ENCODE results near the gene FAM221A.
A peak's percentile ranks its signal among the peaks of the same experiment; 100 is the strongest.
"Not testable (repeated sequence)": the region's sequence is repeated elsewhere in the genome, so short reads cannot be mapped to it uniquely, and the experiment has no call there.

The FAM221A gene

DNA sequence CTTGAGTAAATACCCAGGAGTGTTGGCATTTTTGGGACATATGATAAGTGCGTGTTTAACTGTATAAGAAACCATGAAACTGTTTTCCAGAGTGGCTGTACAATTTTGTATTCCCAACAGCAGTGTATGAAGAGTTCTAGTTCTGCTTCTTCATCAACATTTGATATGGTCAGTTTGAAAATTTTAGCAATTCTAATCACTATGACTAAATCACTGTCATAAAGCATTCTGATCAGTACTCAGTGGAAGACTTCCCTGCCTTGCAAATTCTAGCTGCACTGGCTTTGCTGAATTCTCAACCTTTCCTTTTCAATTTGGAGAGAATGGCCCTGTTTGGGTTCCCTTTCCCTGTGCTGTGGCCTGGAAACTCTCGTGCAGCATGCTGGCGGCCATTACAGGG is 18.6 kb upstream of the FAM221A start:
- no peak for DNase-seq (ENCODE audit: low spot score)
- TF ChIP-seq, protein P1, sequence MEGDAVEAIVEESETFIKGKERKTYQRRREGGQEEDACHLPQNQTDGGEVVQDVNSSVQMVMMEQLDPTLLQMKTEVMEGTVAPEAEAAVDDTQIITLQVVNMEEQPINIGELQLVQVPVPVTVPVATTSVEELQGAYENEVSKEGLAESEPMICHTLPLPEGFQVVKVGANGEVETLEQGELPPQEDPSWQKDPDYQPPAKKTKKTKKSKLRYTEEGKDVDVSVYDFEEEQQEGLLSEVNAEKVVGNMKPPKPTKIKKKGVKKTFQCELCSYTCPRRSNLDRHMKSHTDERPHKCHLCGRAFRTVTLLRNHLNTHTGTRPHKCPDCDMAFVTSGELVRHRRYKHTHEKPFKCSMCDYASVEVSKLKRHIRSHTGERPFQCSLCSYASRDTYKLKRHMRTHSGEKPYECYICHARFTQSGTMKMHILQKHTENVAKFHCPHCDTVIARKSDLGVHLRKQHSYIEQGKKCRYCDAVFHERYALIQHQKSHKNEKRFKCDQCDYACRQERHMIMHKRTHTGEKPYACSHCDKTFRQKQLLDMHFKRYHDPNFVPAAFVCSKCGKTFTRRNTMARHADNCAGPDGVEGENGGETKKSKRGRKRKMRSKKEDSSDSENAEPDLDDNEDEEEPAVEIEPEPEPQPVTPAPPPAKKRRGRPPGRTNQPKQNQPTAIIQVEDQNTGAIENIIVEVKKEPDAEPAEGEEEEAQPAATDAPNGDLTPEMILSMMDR (IDR thresholded peaks at IDR 0.05; ENCODE audit: extremely low read depth, missing control alignments): no peak

DNA sequence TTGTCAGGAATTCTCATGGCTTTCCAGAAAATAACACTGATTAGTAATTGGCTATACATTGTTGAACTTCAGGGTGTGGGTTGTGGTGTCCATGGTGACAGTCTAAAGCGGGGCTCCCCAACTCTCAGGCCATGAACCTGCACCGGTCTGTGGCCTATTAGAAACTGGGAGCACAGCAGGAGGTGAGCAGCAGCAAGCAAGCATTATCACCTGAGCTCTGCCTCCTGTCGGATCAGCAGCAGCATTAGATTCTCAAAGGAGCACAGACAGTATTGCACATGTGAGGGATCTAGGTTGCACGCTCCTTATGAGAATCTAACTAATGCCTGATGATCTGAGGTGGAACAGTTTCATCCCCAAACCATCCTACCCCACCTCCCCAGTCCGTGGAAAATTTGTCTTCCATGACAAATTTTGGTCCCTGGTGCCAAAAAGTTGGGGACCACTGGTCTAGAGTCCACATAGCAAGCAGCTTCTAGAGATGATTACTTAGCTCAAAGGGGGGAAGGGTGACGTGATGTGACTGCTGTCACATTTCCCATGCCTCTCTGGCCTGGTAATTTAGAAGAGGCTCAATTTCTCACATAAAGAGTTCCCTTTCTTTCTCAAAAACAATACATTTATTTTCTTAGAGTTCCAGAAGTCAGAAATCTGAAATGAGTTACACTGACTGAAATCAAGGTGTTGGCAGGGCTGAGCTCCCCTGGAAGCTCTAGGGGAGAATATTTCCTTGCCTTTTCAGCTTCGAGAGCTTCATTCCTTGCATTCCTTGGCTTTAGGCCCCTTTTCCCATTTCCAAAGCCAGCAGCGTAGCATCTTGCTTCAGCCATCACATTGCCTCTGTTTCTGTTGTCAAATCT is 17.6 kb upstream of the FAM221A start:
- DNase-seq (ENCODE audit: low spot score): no peak
- TF ChIP-seq, protein P1 (IDR thresholded peaks at IDR 0.05; ENCODE audit: extremely low read depth, missing control alignments): no peak

DNA sequence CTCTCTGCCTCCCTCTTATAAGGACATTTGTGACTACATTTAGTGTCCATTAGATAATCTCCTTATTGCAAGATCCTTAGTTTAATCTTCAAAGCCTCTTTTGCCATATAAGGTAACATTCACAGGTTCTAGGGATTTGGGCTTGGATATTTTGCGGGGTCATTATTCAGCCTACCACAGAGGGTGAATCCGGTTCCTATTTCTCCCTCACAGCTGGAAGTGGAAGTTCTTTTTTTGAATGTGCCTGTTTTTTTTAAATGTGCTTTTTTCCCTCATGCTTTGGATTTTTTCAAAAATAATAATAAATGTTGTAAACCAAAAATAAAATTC is 17.1 kb upstream of the FAM221A start:
- DNase-seq (ENCODE audit: low spot score): no peak
- TF ChIP-seq, protein P1 (IDR thresholded peaks at IDR 0.05; ENCODE audit: extremely low read depth, missing control alignments): no peak

DNA sequence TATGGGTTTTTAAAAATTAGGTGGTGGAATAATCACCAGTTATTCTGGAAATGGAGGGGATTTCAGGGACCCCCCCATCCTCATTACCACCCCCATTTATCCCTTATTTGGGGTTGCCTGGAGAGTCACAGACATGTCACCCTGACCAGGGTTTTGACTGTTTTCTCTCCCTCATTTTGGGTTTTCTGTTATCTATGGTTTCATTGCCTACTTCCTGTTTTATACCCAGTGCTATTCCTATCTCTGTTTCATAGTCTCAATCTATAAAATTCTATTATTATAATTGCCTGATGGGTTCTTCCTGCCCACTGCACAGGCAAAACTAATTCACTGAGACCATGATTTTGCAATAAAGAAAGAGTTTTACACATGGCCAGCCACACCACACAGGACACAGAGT is 15.9 kb upstream of the FAM221A start:
- TF ChIP-seq, protein P1 (IDR thresholded peaks at IDR 0.05; ENCODE audit: extremely low read depth, missing control alignments): no peak
- DNase-seq (ENCODE audit: low spot score): no peak

DNA sequence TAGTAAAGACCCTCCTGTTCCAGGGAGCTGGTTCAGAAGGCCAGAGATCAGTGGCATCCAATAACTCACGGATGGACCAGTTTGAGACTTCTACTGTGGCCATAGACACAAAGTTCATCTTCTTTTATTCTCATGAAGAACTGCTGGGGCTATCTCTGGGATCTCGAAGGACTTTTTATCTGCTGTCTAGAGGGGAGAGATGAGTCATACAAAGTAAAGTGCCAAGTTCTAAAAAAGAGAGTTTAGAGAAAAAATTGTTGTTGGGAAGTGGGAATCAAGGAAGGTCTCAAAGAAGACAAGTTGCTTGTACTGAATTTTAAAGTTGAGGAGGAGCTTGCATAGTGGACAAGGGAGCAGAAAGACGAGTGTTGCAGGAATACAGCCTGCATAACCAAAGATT is 8.0 kb upstream of the FAM221A start:
- DNase-seq (ENCODE audit: low spot score): no peak
- TF ChIP-seq, protein P1 (IDR thresholded peaks at IDR 0.05; ENCODE audit: extremely low read depth, missing control alignments): no peak

DNA sequence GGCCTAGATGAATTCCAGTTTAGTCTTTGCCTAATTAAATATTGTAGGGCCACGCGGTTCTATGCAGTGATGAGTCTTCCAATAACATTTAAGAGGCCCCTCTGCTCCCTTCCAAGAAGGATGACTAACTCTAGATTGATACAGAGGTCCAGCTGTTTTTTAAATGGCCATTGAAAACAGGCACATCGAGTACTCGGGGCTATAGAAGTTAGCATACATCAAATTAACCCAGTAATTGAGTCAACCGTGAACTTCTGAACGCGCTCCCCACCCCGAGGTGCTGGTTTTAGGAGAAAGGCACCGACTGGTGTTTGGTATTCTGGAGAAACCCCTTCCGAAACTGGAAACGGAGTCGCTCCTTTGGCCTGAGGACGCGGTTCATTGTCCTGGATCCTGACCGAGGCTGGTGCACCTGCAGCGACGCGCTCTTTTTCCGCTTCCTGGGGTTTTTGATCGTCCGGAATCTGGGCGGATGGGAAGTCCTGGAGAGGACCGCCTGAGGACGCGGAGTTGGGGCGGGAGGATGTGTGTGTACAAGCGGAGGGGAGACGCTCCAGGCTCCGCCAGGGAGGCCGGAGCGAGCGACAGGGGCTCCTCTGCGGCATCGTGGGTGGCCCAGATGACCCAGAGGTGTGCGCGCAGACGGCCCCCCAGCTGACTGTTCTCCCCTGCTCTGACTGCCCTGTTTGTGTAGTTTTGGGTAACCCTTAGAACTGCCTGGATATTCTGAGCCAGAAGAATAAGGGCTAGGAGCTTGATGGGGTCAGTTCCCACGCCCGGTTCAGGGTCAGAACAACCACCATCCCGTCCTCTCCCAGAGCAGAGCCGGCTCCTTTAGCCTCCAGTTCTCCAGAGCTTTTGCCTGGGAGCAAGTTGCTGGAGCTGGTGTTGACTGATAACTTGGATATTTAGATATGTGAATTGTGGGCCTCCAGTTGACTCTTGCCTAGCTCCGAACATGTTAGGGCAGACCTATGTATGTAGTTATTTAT is 711 bp downstream of the FAM221A start:
- TF ChIP-seq, protein P1 (IDR thresholded peaks at IDR 0.05; ENCODE audit: extremely low read depth, missing control alignments): no peak
- peak; percentile 49 for DNase-seq (ENCODE audit: low spot score)

DNA sequence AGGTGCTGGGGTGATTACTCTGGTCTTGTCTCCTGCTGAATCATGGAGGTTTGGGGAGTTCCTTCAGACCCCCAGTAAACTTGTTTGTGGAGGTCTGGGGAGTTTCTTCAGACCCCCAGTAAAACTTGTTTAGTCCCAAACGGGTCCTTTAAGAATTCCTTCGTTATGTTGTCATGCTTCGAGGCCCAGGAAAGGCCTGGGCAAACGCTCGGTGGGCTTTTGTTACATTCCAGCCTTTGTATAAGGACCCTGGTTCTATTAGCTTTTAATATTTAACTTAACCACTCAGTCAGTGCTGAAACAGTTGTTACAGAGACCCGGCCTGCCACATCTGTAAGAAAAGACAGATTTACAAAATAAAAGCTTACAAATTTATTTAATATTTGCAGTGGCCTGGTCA is 4.0 kb downstream of the FAM221A start:
- DNase-seq (ENCODE audit: low spot score): not testable (repeated sequence)

Data from GM20000 (cell line).